Stimulated activated CD4-positive, alpha-beta T cell treated with anti-CD3 and anti-CD28 coated beads, Interleukin-4, amount 100 ng/mL, for 24 hours (primary cell): Measurements from ENCODE around the gene C22orf39.

Source experiments
- DNase-seq: peaks from one replicate; pipeline ENCODE4 v3.0.0-alpha.2; 2020

C22orf39 gene, protein sequence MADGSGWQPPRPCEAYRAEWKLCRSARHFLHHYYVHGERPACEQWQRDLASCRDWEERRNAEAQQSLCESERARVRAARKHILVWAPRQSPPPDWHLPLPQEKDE

DNA sequence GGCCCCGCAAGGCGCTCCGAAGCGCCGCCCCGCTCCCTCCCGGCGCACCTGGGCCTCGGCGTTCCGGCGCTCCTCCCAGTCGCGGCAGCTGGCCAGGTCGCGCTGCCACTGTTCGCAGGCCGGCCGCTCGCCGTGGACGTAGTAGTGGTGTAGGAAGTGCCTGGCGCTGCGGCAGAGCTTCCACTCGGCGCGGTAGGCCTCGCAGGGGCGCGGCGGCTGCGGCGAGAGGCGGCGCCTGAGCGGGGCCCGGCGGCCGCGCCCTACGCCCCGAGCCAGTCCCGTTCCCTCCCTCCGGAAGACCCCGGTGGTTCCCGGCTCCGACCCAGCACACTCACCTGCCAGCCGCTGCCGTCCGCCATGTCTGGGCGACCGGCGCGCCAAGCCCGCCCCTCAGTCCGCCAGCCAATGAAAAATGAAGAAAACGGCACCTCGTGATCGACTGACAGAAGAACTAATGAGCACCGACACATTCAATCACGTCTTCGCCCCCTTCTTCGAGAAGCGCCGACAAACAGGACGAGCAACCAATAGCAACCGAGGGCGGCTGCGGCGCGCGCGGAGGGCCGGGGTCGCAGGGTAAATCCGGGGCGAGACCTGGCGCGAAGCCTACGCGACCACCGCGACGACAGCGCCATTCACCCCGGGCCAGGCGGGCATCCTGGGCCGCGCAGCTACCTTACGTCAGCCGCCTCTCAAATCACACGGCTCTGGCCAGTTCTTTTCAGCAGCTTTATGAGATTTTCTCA is at the start of gene C22orf39:
Gene C22orf39, minus strand, starts transcription at position 382 of the 746 bp plus-strand sequence. Its CDS starts 23 bp downstream, at position 359.
- DNase-seq = peak; percentile 89

DNA sequence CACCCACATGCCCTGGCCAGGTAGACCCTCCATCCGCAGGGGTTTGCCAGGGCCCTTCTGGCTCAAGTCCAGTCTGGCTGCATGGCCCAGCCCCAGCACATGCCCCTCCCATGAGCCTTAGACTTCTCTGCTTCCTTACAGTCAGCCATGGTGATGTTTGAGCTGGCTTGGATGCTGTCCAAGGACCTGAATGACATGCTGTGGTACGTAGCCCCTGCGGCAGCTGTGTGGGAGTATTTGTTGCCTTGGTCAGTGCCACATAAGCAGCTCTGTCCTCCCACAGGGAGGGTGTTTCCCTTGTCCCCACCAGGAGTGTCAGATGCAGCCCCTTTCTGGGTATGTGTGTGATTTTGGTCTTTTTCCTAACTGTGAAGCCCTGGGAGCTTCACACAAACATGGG is 49.7 kb upstream of the C22orf39 start:
- no peak for DNase-seq

DNA sequence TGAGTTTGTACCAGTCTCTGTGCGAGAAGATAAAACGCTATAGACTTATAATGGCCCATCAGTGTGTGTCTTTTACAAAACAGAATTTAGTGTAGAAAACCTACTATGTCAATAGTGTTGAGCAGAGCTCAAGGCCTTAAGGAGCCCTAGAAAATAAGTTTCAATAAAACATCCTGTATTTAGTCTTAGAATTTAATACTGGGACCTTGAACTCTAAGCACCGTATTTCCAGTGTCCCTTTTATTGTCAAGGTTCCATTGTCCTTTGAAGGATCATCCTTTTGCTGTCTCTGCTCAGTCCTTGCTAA is 48.8 kb upstream of the C22orf39 start:
- no peak for DNase-seq

DNA sequence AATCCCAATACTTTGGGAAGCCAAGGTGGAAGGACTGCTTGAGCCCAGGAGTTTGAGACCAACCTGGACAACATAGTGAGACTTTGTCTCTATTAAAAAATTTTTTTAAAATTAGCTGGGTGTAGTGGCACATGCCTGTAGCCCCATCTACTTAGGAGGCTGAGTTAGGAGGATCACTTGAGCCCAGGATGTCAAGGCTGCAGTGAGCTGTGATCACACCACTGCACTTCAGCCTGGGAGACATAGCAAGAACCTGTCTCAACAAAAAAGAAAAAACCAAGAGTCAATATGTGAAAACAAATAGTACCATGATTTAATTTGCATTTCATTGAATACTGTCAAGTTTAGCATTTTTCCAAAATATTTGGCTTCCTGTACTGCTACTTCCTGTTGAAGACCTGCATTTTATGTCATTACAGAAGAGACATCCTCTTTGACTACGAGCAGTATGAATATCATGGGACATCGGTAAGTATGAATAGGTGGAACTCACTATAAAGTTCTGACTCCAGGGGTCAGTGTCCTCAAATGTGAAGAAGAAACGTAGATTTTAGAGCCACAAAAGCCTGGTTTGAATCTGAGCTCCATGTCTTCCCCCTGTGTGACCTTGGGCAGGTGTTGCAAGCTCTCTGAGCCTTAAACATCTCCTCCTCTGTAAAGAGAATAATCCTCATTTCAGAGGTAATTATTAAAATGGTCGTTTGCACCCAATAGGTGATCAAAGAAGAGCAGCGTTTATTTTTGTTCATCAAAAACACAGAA is 48.2 kb upstream of the C22orf39 start:
- DNase-seq = no peak

DNA sequence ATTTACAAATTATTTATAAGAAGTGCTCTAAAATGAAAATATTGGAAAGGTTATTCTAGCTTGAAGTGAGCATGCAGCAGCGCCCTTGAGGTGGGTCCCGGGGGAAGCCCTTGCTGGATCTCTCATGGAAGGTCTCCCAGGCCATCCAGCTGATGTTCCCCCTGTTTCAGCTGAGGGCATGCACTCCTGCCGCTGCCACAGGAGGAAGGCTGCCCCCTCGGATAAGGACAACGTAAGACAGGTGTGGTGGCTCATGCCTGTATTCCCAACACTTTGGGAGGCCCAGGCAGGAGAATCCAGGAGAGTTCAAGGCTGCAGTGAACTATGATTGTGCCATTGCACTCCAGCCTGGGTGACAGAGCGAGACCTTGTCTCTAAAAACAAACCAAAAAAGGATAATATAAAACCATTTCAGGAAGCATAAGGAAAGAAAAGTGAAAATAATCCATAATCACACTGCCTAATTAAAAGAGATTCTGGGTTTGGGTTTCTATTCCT is 47.2 kb upstream of the C22orf39 start:
- DNase-seq = no peak

DNA sequence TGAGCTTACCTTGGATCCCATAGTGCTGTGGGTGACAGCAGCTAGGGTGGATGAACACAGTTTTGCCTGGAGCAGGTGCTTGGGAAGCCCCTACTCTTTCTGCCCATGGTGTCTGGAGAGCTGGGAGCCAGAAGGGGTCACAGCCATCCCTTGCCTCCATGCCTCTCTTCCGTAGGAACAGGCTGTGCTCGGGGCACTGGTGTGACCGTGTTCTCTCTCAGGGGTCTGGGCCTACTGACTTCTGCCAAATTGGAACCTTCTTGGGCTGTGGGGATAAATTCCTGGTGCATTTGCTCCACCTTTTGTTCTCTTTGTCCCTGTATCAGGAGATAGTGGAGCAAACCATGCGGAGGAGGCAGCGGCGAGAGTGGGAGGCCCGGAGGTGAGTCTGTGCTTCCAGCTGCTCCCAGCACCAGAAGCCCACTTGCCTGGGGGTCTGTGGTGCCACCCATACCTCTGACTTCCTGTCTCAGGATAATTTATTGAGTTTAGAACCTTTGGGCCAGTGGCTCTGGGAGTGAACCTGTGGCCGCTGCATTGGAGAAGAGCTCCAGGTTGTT is 46.6 kb upstream of the C22orf39 start:
- DNase-seq = no peak

DNA sequence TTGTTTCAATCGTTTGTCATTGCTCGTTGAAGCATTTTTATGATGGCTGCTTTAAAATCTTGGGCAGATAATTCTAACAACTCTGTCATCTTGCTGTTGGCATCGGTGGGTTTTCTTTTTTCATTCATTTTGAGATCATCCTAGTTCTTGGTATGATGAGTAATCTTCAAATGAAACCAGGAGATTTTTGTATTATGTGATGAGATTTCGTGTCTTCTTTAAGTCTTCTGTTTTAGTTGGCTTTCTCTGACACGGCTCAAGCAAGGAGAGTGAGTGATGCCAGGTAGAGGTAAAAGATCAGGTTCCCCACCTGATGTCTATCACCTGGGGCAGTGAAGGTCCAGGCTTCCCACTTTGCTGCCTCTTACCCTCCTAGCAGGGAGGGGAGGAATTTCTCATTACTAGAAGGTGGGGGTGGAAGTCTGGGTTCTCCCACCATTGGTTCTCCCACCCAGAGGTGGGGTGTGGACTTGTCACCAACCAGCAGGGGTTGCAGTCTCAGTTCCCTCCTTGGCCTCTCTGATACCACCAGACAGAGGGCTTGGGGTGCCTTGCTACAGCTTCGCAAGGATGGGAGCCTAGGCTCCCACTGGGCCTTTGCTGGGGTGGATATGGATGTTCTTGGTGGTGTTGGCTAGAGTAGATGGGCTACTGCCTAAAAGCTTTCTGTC is 45.1 kb upstream of the C22orf39 start:
- no peak for DNase-seq

DNA sequence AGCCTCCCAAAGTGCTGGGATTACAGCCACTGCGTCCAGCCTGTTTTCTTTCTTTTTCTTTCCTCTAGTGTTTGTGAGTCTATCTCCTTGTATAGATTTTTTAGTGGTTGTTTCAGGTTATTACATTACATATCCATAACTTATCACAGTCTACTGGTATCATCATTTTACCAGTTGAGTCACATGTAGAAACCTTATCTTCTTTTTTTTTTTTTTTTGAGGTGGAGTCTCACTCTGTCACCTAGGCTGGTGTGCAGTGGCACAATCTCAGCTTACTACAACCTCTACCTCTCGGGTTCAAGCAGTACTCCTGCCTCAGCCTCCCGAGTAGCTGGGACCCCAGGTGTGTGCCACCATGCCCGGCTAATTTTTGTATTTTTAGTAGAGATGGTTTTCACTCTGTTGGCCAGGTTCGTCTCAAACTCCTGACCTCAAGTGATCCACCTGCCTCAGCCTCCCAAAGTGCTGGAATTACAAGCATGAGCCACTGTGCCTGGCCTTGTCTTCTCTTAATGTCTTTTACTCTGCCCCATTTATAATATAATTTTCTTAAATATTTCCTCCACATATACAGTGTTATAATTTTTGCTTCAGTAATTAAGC is 43.2 kb upstream of the C22orf39 start:
- DNase-seq = no peak

DNA sequence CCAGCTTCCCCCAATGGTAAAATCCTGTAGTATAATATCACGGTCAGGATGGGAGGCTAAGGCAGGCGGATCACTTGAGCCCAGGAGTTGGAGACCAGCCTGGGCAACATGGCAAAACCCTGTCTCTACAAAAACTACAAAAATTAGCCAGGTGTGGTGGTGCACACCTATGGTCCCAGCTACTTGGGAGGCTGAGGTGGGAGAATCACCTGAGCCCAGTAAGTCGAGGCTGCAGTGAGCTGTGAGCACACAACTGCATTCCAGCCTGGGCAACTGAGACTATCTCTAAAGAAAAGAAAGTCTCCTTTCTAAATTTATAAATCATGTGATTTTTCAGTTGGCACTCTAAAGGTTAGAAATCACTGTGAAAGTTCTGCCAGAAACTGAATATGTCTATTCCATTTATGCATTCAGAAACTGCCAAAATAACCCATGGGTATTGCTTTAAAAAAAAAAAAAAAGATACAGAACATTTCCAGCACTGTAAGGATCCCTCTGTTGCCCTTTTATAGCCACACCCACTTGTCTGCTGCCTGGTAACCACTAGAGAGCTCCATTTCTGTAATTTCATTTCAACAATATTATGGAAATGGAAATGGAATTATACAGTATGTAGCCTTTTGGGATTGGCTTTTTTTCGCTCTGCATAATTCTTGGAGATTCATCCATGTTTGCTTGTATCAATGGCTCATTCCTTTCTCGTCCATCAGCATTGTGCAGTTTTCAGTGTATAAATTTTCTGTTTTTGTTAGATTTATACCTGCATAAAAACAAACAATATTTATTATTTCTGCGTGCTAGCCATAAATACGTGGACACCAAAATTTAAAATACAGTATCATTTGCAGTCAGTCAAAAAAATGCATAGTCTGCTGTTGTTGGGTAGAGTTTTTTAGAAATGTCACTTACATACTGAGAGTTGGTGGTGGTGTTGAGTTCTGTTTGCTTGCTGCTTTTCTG is 41.7 kb upstream of the C22orf39 start:
- no peak for DNase-seq

DNA sequence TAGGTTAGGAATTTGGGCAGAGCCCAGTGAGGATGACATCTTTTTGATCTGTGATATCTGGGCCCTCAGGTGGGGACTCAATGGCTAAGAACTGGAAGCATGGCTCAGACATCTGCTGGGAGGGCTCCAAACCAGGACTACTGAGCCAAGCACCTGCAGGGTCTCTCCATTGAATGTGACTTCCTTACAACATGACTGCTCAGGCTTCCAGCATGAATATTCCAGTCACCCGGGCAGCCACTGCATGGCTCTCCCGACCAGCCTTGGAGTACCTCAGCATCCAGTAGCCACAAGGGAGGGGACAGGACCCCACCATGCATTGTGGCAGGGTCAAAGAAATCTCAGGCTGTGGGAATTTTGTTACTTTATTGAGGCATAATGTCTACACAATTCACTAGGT is 40.8 kb upstream of the C22orf39 start:
- no peak for DNase-seq

DNA sequence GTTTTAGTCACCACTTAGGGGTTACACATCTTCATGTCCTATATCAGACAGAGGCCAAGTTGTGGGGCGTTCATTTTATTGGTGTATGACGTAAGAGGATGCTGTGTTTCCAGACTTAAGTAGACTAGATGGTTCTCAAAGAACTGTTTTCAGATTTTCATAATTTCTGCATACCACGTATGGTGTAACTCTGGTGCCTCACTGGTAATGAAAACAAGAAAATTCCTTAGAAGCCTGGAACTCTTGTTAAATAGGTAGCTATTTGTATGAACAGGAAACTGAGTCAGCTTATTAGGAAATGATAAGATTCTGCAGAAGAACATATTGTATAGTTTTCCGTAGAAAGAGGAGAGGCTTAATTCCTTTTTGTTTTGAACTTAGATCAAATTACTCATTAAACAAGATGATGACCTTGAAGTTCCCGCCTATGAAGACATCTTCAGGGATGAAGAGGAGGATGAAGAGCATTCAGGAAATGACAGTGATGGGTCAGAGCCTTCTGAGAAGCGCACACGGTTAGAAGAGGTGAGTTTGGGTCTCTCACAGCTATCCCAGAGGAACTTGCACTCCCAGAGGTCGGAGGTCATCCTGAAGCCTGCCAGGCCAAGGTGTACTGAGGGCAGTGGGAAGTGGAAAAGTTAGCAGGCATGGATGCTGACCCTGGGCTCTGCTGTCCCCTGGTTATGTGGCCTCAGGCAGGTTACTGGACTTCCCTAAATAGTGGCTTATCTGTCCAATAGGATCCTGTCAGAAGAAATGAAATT is 36.2 kb upstream of the C22orf39 start:
- no peak for DNase-seq

DNA sequence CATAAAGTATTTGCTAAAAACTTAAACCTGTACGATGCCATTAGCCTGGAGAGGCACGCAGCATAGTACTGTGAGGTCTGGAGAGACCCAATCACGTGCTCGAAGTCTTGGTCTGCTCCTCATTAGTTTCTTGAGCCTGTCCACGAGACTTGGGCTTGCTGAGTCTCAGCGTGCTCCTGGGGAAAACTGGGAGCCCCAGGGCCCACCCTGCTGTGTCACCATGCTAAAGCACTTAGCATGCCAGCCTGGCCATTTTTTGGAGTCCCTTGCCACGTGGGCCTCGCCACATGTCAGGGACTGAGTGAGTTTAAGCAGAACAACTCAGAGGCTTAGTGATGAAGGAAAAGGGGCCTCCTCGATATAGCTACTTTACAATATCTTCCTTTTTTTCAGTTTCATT is 34.8 kb upstream of the C22orf39 start:
- DNase-seq = no peak

DNA sequence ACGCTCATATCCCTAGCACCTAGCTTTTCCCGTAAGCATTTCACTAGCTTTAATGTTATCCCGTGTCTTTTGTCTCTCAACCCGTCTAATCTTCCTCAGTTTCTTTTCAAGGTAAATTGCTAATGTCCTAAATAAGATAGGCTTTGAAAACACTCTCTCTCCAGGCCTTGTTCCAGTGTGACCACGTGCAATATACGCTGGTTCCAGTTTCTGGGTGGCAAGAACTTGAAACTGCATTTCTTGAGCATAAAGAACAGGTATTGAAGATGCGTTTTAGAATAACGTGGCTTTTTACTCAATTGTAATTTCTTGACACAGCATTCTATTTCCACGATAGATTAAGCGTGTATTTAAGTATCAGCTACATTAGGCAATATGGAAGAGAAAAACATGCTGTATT is 33.3 kb upstream of the C22orf39 start:
- DNase-seq = no peak

DNA sequence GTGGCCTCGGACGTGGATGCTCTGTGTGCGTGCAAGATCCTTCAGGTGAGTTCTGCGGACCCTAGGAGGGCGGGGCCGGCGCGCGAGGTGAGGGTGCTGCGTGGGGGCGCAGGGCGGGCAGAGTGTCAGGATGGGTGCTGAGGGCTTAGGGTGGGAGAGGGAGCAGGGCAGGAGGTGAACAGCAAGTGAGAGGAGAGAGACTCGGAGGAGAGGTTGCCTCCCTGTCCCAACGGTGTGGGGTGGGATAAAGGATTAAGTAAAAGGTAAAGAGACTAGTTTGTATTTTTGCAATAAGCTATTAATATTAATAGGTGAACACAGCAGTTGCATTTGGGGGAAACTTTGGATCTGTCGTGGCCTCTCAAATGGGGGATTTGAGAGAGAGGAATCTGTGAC is 32.7 kb upstream of the C22orf39 start:
- peak; percentile 18 for DNase-seq

DNA sequence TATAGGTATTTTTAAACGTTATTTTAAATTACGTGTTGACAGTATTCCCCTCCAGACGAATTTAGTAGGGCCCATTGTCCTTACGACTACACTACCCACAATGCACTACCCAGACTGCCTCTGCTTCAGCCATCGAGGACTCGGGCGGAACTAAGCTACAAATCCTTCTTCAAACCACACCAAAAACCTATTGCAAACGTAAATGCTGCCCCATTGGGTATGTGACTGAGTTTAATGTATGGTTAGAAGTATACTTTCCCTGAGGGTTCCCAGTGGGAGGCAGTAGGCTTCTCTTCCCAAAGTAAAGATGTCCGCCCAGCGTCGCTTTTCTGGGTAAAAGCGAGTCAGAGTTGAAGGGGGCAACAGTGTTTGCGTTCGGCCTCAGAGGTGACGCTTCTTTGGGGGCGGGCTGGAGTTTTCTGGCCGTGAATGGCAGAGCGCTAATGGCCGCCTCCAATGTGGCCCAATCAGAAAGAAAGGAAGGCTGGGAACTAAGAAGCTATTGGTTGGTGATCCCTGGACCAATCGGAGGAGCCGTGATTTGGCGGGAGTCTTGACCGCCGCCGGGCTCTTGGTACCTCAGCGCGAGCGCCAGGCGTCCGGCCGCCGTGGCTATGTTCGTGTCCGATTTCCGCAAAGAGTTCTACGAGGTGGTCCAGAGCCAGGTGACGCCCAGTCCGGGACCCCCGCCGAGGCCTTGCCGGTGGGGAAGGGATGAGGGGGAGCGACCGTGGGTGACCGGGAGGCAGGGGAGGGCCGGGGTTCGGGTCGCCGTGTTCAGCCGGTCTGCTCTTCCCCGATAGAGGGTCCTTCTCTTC is 32.1 kb upstream of the C22orf39 start, which contains the start of gene CDC45:
Gene CDC45, plus strand, starts transcription at position 566 of the 818 bp plus-strand sequence. Its CDS starts 49 bp downstream, at position 615.
- DNase-seq = peak; percentile 95

DNA sequence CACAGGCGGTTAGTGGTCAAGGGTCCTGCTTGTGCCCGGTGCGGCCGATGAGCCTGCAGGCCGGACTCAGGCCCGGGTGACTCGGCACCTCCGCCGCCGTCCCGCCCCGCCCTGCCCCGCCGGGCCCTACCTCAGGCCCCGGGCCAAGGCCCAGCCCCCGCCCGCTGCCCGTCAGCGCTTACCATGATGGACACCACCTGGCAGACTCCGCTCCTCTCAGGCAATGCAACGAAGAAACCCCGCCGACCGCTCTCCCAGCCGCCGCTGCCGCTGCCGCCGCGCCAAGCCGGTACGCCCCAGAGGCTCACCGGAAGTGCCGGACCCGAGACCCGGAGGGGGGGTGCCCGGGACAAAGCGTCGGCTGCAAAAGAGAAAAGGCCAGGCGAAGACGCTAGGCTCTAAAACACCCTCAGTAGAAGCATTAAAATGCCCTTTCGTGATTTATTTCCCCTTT is 31.4 kb upstream of the C22orf39 start, which contains the start of gene UFD1:
Gene UFD1, minus strand, starts transcription at position 293 of the 454 bp plus-strand sequence. Its CDS starts 108 bp downstream, at position 185.
- peak; percentile 81 for DNase-seq

DNA sequence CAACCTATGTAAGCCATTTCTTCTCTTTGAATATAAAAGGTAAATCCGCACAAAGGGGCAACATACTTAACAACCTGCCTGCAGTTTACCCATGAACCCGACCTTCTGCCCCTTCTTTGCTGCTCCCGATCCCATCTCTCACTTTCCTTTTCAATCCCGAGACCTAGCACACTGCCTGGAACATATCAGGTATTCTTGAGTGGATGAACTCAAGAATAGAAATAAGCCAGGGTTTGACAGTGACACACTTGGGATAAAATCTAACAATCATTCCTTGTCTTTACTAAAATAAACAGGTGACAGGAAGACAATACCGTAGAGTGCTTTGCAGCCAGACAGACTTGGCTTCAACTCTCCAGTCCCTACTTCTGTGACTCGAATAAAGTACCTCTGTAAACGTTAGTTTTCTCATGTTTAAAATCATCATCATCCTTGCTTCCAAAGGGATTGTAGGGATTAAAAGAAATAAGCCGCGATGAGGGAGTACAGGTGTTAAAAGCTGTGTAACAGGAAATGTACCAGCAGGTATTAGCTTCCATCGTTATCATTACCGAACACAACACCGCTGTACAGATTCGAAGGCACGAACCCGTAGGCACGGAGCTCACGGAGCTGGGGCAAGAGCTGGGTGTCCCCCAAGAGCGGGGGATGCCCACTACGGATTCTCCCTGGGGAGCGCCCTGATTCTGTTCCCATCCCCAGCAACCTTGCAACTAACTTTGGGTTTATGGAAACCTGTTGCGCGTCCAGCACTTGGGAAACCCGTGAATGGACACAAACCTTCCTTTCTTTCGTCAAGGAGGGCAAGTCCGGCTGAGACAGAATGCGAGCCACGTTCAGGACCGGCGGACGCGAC is 30.8 kb upstream of the C22orf39 start:
- peak; percentile 21 for DNase-seq

DNA sequence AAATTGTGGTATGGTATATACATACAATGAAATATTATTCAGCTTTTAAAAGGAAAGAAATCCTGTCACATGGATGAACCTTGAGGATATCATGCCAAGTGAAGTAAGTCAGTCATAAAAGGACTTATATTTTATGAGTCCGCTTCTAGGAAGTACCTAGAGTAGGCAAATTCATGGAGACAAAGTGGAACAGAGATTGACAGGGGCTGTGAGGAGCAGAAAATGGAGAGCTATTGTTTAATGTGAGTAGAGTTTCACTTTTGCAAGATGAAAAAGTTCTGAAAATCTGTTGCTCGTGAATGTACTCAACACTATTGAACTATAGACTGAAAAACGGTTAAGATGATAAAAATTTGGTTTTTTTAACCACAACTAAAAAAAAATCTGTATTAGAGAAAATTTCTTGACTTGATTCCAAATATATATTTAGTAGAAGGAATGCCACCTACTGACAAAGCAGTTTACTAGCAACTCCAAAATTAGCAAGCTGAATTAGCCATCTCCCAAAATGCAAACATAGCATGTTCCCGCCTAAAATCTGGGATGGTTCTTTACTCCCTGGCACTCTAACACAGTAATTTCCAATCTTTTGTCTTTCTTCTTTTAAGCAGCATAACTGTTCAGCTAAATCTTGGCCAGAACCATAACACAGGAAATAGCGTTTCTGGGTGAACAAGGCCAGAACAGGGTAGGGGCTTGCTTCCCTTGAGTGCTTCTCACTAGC is 30.0 kb upstream of the C22orf39 start:
- no peak for DNase-seq
